ENCODE measurements around the gene KCNMB4.

GRCh38 chr12:70466753-70467152, 100.7 kb downstream of the KCNMB4 start:
- TF ChIP-seq POLR2A (IDR thresholded peaks at IDR 0.05) = no peak
- no peak for TF ChIP-seq CTCF (IDR thresholded peaks at IDR 0.05)
